SK-N-SH treated with all-trans-retinoic acid at 6 μM for 48 hours (cell line): ENCODE data around the gene APOL3.

Source experiments
- BACH2 ChIP-seq: fragments of 250-450 bp; sonication (Bioruptor Pico); IDR thresholded peaks from 2 replicates; pipeline ENCODE4 v1.9.0; 2021; ENCODE audit warnings: mild to moderate bottlenecking, borderline replicate concordance
- CREB5 ChIP-seq: fragments of 250-450 bp; sonication (Bioruptor Pico); IDR thresholded peaks from 2 replicates; pipeline ENCODE4 v1.5.1; 2020; ENCODE audit warnings: low read depth, mild to moderate bottlenecking, moderate library complexity
- ESRRG ChIP-seq: fragments of 250-450 bp; sonication (Bioruptor Pico); IDR thresholded peaks from 2 replicates; pipeline ENCODE4 v1.6.1; 2021; ENCODE audit warnings: mild to moderate bottlenecking
- OSR1 ChIP-seq: fragments of 250-450 bp; sonication (Bioruptor Pico); IDR thresholded peaks from 2 replicates; pipeline ENCODE4 v1.8.0; 2022; ENCODE audit warnings: moderate library complexity, mild to moderate bottlenecking, inconsistent platforms
- POU6F1 ChIP-seq: fragments of 250-450 bp; sonication (Bioruptor Pico); IDR thresholded peaks from 2 replicates; pipeline ENCODE4 v1.8.0; 2021; ENCODE audit warnings: low read depth, mild to moderate bottlenecking, moderate library complexity, borderline replicate concordance
- RARB ChIP-seq: fragments of 250-450 bp; sonication (Bioruptor Pico); IDR thresholded peaks from 2 replicates; pipeline ENCODE4 v1.8.0; 2021; ENCODE audit warnings: mild to moderate bottlenecking, moderate library complexity
- ZFP30 ChIP-seq: fragments of 450-650 bp; formaldehyde crosslinking; IDR thresholded peaks from 2 replicates; pipeline ENCODE4 v1.5.0; 2022; ENCODE audit warnings: mild to moderate bottlenecking, moderate library complexity
- ZNF70 ChIP-seq: fragments of 450-650 bp; formaldehyde crosslinking; IDR thresholded peaks from 2 replicates; pipeline ENCODE4 v1.5.0; 2020; ENCODE audit warnings: mild to moderate bottlenecking, moderate library complexity
- ZNF8 ChIP-seq: fragments of 450-650 bp; formaldehyde crosslinking; IDR thresholded peaks from 2 replicates; pipeline ENCODE4 v1.5.0; 2020; ENCODE audit warnings: mild to moderate bottlenecking, moderate library complexity

GRCh38 chr22:36153501-36154422 lies 6.8 kb downstream of the APOL3 start:
- TF ChIP-seq ZNF70 (CRISPR knock-in tag) (no peak), POU6F1 (no peak), RARB (CRISPR knock-in tag) (no peak), ZNF8 (CRISPR knock-in tag) (no peak), ZFP30 (CRISPR knock-in tag) (no peak), OSR1 (no peak), ESRRG (CRISPR knock-in tag) (no peak), BACH2 (no peak), CREB5 (CRISPR knock-in tag) (no peak)
